Stimulated activated CD4-positive, alpha-beta T cell treated with anti-CD3 and anti-CD28 coated beads, TNF-alpha, amount 100 ng/mL, for 4 hours (primary cell): Measurements from ENCODE around the gene RAX2.

Experiments
- DNase-seq, 3 experiments: peaks; one replicate each; pipeline ENCODE4 v3.0.0-alpha.2; 2020; ENCODE audit warnings: low read depth in 3 of 3

Gene RAX2

DNA sequence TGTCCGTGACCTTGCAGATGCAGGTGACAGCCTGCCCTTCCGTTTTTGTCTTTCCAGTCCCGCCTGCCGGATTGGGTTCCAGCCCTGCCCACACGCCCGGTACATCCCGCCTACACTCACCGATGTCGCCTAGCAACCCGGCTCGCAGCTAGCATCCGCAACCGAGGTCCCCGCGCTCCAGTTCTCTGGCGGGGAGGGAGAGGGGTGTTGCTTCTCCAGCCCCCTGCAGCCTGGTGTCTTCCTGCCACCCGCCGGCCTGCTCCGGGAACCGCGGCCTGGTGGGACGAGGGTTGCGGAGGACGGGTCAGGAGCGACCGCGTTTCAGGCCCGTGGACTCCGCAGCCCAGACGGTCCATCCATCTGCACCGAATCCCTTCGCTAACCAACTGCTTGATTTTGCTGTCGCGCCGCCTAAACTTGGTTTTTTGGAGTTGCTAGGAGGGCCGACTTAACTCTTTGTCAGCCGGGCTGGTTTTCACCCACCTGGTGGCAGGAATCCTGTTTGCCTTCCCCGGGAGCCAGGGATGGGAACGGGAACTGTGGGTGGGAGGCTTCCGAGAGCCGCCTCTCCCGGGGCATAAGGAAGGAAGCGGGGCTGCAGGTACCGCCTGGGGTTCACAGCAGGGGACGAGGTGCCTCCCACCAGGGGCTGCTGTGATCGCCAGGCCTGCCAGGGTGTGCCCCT is 29.5 kb upstream of the RAX2 start:
- DNase-seq: peak; percentile 40 to 50 (median 43)

DNA sequence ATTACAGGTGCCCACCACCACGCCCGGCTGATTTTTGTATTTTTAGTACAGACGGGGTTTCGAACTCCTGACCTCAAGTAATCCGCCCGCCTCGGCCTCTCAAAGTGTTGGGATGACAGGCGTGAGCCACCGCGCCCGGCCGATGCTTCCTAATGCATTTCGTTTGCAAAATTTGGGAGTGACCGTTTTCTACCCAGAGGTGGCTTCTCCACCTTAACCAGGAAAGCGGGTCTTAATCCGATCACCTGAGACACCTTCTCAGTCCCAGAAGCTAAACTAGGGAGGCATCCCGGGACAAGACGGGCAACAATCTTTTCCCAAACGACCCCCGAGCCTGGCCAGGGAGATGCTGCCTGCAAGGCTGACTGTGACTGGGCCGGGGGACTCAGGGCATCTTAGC is 29.0 kb upstream of the RAX2 start:
- no peak for DNase-seq

DNA sequence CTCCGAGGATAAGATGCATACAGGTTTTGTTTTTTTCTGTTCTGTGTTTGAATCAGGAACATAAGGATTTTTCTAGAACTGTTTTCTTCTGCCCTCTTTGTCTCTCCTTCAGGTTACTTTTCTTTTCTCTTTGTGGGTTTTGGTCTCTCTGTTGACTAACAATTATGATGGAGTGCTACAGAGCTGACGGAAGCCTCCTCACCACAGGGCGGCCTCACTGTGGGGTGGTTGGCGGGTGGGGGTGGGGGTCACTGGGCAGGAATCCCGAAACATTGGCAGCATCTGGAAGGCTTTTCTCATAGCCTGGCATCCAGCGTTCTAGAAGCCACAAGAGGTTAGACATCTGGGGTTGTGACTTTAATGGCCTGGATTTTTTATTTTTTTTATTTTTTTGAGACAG is 26.1 kb upstream of the RAX2 start:
- no peak for DNase-seq

DNA sequence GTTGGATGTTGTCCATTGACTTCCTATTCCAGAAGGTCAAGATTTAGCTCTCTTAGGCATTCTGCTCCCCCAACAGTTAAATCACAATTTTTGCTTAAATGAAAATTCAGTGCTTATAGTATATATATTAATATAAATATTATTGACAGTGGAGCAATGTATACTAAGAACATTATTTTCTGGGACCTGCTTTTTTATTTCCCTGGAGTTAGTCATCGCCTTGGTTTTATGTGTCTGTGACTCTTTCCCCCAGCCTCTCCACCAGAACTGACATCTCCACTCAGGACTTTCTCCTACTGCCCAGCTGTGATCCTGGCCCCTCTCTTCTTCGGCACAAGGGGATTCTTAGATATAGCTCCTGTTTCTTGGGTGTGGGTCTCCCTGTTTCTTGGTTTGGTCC is 24.3 kb upstream of the RAX2 start:
- DNase-seq: no peak

DNA sequence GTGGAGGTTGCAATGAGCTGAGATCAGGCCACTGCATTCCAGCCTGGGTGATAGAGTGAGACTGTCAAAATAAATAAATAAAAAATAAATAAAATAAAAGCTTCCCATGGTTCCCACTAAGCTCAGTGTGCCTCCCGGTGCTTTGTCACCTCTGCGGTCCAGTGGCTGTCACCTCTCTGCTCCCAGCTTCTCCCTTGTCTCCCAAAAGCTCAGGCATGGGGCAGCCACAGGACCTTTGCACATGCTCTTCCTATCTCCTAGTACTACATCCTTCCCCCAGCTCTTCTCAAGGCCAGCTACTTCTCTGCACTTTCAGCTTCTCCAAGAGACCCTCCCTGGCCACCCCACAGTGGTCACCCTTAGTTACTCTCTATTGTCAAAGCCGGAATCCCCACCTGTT is 21.8 kb upstream of the RAX2 start:
- DNase-seq: no peak

DNA sequence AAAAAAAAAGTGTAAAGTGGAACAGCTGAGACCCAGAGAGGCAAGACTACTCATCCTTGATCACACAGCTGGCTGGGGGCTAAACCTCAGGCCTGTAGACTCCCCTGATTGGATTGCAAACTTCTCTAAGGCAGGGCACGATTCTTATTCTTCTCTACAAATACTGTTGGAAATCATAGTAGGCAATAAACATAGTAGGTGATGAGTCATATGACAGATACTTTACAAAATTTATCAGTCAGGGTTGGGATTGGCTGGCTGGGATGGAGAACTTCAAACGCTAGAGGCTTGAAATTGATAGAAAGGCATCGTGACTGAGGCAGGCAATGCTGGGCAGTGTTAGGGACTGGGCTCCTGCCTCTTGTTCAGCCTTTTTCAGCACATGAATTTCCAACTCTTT is 20.1 kb upstream of the RAX2 start:
- DNase-seq: no peak

DNA sequence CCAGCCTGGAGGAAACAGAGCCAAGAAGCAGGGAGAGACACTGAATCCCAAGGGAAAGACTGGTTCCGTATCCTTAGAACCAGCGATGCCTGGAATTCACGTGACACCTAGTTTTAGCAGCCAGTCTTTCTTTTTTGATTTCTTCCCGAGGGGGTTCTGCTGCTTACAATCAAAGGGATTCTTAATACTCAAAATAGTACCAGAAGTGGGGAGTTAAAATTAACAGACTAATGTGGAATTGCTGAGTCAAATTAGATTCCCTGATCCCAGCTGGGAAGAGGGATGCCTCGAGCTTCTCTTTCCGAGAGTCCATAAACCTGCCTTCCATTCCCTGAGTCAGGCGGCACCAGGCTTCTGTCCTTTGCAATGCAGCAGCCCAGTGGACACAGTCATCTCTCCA is 18.9 kb upstream of the RAX2 start:
- DNase-seq: no peak

DNA sequence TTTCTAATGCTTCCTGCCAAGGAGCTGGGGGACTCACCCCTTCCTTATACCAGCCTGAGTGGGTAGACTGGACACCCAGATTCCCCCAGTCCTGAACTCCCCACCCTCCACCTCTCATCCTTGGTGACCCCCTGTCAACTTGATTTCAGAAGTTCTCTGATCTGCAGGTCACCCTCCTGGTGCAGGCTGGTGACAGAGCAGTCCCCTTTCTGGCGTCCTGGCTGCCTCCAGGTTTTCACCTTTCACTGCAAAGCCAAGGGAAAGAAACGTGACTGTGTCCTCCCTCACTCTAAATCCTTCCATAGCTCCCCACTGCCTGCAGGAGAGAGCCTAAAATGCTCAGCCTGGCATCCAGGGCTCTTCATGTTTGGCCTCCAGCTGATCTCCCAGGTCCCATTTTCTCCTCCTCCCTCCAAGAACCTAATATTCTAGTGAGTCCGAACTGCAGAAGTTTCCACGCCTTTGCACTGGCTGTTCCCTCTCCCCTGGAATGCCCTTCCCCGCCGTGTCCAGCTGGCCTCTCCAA is 18.2 kb upstream of the RAX2 start:
- DNase-seq: no peak

DNA sequence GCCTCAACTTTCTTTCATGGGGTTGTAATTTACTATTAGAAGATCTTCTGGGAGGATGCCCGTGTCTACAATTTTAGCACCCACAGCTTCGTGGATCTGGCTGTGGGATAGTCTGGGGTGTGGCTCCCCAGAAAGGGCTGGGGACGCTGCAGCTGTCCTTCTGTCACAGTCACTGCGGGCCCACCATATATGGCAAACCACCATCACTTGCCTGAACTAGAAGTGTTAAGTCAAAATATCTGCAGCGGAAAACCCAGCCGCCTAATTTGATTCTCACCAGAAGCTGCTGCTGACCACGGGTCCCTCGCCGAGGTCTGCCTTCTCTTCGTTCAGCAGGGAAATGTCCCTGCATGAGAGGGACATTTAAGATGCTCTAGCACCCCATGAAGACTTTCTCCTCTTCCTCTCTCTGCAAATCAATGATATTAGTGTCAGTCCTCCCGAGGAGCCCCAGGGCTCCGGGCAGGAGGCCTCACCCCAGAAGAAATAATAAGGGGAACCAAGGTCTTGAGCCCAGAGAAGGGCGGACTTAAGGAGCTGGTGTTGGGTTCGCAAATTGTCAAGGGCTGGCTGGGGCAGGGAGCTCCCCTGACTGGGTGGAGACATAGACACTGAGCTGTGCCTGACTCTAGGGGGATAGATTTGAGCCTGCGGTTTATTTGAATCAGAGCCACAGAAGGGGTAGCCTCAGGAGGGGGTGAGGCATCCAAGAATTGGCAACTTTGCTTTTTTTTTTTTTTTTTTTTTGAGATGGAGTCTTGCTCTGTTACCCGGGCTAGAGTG is 17.2 kb upstream of the RAX2 start:
- no peak for DNase-seq

DNA sequence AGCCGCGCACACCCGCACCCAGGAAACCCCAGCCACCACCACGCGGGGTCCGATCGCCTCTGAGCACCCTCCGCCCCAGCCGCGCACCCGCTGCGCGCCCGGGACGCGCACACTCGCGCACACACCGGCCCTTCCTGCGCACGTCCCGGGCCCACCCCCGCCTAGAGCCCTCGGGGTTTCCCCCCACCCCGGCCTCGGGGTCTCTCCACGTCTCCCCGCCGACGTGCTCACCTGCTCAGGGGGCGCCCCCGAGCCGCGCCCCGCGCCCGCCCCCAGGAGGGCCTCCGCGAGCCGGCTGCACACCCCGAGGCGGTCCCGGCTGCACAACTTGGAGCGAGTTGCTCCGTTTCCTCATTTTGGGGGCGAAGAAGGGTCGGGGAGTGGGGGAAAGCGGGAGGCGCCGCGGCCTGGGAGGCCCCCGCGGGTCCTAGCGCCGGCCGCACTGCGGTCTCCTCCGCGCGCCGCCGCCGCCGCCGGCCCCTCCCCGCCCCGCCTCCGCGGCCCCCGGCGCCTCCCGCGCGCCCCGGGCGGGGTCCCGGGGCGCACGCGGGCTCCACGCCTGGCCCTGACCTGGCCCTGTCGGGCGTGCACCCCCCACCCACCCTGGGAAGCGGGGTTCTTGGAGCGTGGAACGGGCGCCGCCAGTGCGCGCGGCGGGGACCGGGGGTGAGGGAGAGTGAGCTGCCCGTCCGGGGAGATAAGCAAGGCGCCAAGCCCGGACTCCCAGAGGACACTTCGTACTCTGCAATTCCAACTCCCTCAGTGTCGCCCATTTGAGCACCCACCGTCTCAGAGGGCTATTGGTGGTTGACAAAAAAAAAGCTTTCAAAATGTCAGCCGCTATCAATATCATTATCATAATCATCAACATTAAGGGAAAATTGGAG is 14.2 kb upstream of the RAX2 start, which contains the start of gene MATK:
Gene MATK, minus strand, starts transcription at position 444 of the 887 bp plus-strand sequence. CDS start 1,246 bp downstream, outside the sequence.
- DNase-seq: peak in 2 of 3 experiments; percentile 27 to 32

DNA sequence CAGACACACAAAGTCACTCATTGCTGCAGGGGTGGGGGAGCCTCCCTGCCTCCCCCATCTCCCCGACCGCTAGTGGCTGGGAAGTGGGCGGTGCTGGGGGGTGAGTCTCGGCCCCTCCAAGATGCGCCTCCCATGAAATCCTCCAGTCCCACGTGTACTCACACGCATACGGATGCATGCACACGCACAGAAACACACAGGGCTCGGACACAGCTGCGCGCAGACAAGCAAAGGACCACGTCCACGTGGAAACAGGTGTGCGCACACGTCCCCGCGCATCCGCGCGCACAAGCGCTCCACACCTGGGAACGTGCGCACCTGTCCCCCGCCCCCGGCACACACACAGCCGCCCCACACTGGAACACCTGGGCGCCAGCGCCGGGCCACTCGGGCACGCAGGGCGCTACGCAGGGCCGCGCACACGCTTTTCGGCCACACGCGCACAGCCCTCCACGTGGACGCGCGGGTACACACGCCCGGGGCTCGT is 13.5 kb upstream of the RAX2 start:
- DNase-seq: peak in 2 of 3 experiments; percentile 34 to 41

DNA sequence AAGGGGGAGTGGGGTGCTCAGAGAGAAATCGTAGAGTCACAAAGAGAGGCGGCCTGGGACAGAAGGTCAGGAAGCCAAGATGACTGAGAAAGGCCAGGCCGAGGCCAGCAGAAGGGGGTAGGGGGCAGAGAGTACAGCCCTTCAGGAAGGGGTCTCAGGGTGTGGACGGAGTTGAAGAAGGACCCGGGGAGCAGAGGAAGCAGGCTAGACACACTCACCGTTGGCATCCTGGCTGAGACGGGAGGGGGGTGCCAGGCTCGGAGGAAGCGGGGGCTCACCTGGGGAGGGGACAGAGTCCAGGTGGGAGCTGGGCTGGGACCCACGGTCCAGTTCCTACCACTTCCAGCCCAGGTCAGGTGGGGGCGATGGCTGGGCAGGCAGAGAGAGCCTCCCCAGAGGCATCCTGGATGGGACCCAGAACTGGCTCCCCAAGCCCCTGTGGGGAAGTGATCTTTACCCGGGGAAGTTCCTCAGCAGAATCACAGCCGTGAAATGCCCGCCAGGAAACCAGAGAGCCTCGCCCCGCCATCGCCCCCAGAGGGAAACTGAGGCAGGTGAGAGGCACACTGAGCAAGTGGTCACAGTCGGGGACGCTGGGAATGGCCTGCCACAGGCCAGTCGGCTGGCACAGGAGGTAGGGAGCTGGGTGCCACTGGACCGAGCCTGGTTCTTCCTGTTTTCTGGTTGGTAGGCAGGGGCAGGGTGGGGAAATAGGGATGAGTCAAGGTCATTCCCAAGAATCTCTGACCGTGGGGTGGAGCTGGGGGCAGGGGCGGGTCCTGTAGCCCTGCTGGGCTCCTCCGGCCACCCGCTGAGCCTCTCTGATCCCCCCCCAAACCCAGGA is 12.8 kb upstream of the RAX2 start:
- DNase-seq: no peak

DNA sequence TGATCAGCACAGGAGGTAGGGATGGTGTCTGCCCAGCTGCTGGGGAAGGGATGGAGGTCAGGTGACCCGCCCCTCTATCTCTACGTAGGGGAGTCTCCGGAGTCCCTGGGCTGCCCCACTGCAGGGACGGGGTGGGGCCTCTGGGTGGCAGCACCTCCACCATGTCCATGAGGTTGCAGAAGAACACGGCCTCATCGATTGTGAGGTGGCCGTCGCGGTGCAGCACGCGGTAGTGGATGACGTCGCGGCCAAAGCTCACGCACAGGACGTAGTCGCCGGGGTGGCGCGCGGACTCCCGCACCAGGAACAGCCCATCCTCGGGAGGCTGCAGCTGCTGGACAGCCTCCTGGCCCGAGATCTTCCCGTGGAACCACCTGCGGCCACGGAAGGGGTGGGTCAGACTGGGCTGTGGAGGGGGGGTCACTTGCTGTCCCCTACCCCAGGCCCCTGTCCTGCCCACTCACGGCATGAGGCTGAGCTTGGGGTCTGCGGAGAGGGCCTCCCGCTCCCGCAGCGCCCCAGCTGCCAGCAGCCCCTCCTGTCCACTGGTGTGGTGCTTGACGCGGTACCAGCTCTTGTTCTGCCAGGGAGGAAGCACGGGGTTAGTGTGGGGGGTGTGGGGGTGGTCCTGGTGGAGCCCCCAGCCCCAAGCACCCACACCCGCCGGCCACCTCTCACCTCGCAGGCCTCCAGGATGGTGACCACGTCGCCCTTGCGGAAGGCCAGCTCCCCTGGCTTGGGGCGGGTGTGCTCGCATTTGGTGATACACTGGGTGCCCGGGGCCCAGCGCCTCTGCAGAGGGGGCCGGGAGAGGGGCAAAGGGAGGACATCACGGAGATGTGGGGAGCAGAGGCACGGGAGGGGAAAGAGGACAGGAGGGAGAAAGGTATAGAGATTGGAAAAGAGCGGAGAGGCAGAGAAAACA is 11.9 kb upstream of the RAX2 start:
- DNase-seq: peak in 1 of 3 experiments; percentile 17

DNA sequence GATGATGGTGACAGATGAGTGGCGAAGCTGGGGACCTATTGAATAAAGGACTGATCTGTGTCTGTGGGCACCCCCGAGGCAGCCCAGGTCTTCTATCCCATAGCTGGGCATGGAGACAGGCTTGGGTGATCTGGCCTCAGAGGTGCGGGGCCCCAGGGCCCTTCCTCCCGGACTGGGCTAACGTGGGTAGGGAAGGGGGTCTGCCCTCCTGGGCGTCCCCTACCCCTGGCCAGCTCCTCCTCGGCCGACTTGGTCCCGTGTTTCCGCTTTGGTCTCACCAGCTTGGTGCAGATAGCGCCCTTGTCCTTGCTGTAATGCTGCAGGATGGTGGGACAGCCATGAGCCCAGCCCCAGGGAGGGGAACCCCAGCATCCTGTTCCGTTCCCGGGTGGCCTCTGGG is 10.9 kb upstream of the RAX2 start:
- no peak for DNase-seq

DNA sequence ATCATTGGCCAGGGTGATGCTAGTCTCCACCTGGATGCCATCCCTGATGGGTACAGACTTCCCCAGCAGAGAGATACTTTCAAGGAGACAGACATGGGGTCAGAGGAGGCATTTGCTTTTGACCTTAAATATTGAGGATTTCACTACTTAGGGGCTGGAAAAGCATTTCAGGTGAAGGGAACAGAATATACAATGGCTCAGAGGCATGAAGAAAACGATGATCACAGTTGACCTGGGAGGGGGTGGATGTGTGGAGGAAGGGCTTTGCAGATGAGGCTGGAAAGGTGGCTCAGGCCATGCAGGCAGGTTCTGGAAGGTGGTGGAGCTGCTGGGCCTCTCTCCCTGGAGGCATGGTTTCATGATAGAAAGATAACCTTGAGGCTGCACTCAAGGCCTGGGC is 10.3 kb upstream of the RAX2 start:
- no peak for DNase-seq

DNA sequence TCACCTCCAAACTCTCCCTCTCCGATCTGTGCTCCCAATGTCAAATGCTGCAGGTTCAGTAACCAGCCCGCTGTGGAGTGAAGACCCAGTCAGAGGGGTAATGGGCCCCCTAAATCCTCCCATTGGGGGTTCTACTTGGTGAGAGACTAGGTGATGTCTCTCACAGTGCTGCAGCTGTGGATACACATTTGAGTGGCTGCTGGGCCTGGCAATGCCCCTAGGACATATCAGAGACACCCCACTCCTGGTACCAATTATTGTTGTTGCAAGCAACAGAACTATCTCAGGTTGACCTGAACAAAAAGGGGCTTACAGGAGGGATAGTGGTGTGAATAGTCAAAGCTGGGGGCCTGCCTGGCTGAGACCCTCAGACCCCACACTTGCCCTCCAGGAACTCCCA is 9.6 kb upstream of the RAX2 start:
- DNase-seq: no peak

DNA sequence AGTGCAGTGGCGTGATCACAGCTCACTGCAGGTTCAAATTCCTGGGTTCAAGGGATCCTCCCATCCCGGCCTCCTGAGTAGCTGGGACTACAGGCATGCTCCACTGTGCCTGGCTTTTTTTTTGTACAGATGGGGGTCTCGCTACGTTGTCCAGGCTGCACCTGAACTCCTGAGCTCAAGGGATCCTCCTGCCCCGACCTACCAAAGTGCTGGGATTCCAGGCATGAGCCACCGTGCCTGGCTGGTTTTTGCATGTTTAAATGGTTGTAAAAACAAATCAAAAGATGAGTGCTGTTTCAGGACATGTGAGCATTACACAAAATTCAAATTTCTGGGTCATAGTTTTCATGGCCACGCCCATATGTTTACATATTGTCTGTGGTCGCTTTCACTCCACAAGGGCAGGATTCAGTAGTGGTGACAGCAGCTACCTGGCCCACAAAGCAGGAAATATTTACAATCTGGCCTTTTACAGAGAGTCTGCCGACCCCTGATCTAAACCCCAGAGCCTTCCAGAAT is 8.8 kb upstream of the RAX2 start:
- no peak for DNase-seq

DNA sequence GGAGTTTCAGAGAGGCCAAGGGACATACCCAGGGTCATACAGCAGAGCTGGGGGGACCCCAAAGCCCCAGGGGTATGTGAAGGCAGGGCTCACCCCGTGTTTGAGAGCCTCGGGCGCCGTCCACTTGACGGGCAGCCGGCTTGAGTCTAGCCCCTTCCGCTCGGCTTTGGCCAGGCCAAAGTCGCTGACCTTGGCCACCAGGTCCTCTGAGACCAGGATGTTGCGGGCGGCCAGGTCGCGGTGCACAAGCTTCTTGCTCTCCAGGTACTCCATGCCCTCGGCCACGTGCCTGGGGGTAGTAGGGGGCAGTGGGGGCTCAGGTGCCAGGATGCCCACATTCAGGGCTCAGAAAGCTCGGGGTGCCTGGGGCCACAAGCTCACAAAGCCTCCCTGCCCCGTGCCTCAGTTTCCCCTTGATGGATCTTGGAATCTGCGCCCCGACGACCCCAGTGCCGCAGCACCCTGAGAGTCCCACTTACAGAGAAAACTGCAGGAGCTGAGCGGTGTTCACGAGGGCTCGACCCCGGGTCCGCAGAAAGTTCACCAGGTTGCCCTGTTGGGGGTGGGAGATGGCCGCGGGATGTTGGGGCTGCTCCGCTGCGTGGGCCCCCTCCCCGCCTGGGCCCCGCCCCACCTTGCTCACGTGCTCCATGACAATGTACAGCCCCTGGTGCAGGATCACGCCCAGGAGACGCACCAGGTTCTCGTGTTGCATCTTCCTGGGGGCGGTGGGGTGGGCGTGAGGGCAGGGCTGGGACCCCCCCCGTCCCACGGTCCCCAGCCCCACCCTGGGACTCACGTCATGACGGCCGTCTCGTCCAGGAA is 7.1 kb upstream of the RAX2 start:
- no peak for DNase-seq
